HG03060 (cell line): ENCODE measurements around the gene KCNA1.
A peak's percentile ranks its signal among the peaks of the same experiment; 100 is the strongest.

ENCODE experiments used
- ATAC-seq: cut with Tn5 transposase; IDR thresholded peaks from one replicate; pipeline ENCODE4 v1.9.1; 2021; ENCODE audit warnings: low read depth, moderate number of reproducible peaks; ENCODE audit not compliant: unreplicated experiment

The KCNA1 gene

DNA sequence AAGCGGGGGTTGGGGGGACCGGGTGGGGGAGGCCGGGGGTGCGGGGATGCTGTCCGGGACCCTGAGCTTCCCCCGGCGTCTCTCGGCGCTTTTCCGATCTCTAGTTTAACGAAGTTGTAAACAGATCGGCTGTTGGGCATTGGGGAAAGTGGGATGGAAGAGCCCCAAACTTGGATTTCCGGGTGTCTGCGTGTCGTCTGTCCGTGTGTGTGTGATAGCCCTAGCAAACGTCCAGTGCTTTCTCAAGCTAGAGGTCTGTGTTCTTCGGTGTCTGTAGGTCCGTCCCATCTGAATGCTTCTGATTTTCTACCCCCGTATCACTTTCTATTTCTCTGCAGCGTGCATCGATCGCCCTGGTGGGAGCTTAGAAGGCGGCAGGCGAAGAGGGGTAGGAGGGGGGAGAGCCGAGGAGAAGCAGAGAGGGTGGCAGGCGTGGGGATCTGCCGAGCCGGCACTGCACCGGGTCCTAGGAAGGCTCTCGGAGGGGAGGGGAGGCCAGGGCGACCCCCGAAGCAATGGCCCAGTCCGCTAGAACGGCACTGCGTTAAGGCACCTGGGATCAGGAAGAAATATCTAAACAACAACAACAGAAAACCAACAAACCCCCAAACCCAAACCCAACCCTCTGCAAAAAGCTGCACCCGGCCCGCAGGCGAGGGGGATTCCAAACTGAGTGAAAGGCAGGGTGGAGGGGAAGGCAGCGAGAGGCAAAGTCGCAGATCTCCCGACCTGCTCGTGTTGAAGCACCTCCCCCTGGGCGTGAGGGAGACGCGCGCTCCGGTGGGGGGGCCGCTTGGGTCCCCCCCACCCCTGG lies 1.0 kb downstream of the KCNA1 start:
- no peak for ATAC-seq

DNA sequence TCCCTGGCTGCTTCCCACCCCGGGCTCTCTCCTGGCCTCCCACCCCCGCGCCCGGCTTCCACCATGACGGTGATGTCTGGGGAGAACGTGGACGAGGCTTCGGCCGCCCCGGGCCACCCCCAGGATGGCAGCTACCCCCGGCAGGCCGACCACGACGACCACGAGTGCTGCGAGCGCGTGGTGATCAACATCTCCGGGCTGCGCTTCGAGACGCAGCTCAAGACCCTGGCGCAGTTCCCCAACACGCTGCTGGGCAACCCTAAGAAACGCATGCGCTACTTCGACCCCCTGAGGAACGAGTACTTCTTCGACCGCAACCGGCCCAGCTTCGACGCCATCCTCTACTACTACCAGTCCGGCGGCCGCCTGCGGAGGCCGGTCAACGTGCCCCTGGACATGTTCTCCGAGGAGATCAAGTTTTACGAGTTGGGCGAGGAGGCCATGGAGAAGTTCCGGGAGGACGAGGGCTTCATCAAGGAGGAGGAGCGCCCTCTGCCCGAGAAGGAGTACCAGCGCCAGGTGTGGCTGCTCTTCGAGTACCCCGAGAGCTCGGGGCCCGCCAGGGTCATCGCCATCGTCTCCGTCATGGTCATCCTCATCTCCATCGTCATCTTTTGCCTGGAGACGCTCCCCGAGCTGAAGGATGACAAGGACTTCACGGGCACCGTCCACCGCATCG lies 1.8 kb downstream of the KCNA1 start:
- no peak for ATAC-seq

DNA sequence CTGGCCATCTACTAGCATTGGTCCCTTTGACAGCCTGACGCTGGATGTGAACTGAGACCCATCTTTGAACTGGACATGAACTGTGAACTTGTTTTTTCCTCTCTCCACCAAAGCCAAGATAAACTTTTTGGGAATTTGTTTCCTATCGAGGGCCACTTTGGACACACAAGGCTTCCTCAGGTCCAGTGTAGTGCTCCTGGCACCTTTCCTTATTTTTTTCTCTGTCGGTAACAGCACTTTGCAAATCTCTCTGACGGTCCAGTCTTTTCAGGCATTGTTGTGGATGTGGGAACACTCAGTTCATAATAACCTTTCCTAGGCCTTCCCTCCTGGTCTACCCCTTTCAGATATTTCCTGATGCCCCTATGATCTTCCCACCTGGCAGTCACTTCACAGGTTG lies 5.0 kb downstream of the KCNA1 start:
- ATAC-seq = no peak

DNA sequence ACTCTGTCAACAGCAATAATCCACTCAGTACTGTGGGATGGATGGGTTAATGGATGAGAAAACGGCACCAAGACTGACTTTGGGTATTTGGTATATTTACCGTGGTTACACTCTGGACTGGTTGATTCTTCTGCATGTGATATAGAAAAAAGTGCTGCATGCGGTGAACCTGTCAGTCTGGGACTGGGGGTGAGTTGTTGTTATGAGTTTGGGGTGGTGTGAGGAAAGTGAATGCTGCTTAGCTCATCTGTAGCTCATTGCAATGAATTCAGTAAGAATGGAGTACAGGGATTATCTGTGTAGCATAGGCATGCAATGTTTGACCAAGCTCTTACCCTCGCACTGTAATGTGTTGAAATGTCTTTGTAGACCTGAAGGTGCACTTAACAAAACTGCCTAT lies 6.0 kb downstream of the KCNA1 start:
- ATAC-seq = no peak

DNA sequence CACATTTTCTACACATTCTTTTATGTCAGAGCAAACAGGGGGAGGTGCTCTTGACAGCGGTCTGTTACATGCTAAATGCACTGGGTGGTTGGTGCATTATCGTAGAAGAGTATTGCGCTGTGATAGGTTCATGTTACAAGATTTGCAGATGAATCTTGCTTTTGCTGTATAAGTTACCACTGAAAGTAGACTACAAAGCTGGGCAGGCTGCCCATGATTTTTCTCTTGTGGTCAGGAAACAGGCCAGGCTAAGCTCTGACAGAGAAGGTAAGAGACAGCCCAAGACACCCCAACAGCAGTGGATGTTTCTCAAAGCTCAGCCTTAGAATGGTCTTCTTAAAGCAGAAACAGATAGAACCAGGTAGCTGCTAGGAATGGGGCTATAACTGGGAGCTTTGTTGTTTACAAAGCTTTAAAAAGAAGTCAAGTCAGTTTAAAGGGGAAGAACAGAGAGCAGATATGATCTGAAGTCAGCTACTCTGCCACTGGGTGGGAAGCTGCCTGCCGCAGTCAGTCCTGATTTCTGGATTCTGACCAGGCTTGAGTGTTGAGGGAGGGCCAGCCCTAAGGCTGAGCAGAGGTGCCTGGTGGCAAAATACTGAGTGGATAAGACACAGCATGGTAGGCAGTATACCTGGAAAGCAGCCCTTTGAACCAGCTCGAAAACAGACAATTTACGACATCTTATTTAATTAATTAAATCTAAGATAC lies 9.4 kb downstream of the KCNA1 start:
- no peak for ATAC-seq

DNA sequence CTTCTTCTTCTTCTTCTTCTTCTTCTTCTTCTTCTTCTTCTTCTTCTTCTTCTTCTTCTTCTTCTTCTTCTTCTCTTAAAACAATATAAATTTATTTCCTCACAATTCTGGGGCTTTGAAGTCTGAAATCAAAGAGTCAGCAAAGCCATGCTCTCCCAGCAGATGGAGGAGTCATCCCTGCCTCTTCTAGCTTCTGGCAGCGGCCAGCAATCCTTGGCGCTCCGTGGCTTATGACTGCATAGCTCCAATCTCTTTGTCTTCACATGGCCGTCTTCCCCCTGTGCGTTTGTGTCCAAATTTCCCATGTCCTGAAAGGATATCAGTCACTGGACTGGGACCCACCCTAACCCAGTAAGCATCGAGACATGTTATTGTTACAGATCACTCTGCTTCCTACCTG lies 22.9 kb downstream of the KCNA1 start:
- ATAC-seq = no peak

DNA sequence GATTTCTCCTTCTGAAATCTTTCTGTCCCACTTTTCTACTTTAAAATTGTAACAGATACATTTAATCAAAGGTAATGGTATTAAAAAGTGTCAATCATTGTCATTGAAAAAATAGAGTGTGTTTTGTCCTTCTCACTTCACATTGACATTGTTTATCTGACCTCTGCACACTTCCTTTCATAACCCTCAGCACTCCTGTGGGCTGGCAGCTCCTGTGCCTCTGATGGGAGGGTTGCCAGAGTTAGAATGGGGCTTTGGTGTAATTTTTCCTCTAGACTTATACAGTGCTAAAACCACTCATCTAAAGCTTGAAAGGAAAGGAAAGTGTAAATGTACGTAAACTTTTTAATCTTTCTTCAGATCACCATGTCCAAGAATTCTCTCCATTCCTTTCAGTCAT lies 23.7 kb downstream of the KCNA1 start:
- ATAC-seq = no peak

DNA sequence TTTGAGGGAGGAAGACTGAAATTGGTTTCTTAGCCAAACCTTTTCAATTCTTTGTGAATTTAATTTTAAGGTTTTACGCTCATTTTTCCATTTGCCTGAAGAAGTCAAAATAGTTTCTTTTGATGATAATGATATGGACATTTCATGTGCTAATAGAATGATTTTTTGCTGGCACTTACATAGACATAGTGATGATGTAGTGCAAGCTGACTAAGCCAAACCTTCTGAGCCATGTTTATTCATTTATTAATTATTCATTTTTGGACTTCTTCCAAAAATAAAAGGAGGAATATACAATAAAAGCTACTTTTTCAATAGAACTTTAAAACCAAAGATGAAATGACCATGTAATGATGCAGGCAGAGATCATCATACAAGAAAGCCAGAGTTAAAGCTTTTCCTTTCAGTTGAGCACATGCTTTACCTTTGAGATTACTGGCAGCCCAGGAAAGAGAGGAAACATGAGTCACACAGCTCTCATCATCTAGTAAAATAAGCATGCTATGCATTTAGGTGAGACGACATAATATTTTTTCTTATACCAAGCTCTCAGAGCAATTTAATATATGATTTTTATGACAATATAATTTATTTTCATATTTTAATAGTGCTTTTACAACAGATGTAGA lies 24.8 kb downstream of the KCNA1 start:
- ATAC-seq = no peak

DNA sequence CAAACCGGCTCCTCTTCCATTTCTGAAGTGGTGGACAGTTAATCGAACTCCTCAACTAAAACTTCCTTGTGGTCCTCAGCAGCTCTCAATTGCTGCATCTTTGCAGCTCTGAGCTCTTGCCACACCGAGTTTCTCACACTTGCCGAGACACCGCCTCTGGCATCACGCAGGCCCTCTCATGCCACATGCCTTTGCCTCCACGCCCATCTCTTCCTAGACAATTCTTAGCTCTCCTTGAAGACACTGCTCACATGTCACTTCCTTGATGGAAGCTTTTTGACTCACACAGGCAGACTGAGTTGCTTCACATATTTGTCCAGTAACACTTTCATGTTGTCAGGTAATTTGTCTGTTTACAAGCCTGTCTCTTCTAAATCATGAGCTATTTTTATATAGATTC lies 29.2 kb downstream of the KCNA1 start:
- ATAC-seq = no peak

DNA sequence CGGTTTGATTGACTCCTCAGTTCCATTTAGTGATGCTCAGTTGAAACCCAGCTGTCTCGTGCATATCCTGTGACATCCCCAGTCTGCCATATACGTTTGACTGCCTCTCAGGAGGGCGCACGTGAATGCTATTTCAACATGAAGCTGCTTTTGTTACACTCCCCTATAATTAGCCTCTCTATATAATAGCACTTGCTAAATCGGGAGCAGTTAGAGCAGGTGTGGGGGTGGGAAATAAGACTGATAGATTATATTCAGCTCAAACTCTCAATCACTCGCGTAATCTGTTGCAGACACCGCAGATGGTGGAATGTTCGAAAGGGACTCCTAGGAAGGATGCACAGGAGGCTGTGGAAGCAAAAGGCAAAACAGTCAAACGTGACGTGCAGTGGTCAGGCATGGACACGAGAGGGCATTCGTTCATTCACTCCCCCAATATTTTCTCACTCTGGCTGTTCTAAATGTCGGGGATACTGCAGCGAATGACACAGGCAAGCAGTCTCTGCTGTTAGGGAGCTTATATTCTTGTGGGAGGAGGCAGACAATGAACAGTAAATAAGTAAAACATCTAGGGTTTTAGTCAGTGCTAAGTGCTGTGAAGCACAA lies 29.8 kb downstream of the KCNA1 start:
- ATAC-seq = no peak

DNA sequence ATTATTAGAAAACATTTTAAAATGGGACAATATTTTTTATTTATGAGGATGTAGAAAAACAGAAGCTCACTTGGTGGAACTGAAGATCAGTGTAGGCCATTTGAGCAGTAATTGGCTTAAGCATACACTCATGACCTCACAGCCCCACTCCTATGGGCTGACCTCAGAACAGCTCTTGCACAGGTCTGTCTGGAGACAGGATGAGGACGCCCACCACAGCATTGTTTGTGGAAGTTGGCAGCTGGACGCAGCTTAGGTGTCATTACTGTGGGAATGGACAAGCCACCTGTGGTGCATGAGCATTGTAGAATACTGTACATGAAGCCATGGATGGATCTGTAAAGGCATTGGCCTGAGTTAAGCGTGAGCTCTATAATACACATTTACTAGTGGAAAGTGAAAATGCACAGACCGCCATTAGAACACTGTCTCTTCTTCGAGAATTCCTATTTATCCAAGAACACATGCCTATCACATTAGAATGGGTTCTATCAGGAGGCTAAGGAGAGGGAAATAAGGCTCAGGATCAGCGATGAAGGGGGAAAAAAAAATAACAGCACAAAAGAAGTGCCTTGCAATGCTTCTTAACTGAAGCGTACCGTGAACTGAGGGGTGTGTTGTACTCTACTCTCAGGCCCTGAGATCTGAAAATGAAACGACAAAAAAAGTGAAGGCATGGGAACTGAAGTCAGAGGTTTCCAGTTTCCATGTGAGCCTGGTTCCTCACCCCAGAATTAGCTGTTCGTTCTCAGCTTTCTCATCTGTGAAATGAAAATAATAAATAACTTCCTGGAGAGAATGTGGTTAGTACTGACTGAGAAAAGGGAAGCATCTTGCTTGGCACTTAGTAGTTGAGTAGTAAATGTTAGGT lies 33.6 kb downstream of the KCNA1 start:
- ATAC-seq = peak; percentile 70

DNA sequence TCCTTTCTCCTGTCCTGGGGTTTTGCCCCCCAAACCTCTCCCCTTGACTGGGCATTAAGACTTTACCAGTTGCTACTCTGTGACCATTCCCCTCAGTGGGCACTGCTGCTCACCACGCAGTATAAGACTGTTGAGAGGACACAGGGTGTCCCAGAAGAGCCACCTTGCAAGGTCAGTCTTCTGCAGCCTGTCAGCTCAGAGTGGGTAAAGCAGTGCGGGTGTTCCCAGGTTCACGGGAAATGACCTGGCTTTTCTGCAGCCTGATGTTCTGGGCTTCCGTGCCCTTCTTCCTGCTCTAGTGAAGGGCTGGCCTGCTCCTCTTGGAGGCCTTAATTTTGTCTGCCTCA lies 34.2 kb downstream of the KCNA1 start:
- ATAC-seq = no peak

DNA sequence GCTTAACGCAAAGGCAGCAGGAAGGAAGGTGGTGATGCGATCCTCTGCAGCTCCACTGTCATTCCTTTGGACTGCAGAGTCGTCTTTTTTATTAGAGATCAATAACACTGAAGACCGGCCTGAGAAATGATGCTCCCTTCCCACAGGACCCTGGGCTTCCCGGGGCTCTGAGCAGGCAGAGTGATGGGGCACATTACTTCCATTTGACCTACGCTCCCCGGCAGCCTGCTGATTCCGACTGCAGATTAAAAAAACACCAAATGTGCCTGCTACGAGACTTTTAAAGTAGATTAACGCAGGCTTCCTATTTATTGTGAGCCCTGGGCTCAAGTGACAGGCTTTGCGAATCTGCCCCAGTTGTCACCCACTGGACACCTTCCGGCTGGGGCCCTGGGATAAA lies 37.5 kb downstream of the KCNA1 start:
- ATAC-seq = no peak

DNA sequence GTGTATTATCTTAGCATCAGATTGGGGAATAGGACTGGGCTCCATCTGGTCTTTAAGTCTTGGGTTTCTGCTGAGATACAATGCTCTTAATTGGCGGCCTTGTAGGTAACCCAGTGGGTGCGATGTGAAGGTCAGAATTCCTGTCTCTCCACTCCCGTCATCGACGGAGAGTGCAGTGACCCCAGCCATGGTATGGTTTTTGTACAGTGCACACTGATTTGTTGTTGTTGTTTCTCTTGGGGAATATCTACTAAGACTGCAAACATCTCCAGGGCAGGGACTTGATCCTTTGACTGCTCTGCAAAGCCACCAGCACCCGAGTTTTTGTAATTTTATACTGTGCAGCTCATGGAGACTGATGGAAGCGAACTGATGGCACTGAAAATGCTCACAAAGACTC lies 41.4 kb downstream of the KCNA1 start:
- ATAC-seq = no peak

DNA sequence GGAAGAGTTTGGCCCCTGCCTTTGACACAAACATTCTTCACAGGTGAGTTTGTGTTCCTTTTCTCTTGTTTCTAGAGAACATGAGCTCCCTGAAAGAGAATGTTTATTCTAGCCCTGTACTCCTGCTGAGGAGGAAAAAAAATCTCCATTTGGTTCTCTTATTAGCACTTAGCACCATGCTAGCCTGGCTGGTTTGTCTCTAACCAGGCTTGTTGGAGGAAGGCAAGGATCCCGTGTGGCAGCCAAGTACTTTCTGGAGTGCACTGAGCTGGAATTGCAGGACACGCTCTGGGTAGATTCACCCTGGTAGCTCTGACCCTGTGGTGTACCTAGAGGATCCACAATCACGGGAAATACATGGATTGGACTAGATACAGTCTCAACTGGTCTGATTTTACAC lies 41.9 kb downstream of the KCNA1 start:
- no peak for ATAC-seq

DNA sequence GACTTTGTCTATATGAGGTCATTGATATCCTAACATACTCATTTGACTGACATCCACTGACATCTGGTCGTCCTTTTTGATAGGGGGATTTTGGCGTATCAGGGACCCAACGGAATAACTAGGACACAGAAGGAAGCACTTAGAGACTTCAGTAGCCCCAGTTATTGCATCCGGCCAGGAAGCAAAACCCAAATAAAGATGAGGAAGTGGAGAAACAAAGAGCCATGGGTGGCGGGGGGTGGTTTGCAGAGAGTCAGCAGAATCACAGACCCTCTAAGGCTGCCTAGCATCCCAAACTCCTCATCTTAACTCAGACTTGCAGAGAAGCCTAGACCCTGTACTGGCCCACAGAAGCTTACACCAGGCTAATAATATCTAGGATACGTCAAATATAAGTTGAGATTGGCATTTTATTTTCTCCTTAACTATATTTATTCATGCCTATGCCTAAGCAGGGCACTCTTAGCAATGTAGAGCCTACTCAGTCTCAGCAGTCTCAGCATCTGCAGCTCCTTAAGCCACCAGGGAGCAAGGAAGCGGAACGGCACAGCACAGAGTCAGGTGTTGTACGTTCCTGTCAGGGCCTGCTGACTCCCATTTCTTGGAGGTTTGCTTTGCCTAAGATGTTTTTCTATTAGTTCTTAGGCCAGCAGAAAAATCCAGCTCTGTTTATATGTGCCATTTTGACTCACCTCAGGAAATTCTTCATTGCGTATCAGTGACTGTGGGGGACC lies 45.1 kb downstream of the KCNA1 start:
- no peak for ATAC-seq

DNA sequence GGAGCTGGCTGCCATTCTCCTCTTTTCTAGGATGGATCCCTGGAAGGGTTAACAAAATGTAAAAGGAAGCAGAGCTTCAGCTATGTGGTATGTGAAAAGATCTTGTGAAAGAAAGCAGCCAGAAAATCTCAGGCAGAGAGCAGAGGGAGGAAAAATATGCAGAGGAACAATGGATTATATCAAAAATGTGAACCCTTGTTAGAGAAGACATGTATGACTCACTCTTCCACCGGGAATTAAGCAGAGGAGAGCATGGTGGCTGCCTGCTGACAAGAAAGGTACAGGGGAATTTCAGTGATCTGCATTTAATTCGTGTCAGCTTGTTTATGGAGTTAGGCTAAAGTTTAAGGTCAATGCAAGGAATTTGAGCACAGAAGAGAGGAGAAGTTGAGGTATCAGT lies 46.3 kb downstream of the KCNA1 start:
- ATAC-seq = no peak

DNA sequence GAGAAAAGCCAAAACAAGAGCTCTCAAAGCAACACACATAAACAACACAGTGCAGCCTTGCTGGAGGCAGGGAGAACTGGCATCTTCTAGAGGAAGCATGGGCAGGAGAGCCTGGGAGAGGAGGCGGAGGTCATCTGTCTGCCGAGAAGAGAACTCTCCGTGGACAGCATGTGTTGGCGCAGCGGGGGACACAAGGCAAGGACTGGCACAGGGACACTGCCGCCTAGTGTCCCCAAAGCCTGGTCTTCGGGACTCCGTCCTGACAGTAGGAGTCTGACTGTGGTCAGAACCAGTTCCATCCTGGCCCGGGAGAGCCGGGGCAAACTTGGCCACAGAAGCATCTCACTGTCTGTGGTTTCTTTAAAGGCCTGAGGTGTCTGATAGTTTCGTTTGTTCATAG lies 47.3 kb downstream of the KCNA1 start:
- ATAC-seq = no peak

DNA sequence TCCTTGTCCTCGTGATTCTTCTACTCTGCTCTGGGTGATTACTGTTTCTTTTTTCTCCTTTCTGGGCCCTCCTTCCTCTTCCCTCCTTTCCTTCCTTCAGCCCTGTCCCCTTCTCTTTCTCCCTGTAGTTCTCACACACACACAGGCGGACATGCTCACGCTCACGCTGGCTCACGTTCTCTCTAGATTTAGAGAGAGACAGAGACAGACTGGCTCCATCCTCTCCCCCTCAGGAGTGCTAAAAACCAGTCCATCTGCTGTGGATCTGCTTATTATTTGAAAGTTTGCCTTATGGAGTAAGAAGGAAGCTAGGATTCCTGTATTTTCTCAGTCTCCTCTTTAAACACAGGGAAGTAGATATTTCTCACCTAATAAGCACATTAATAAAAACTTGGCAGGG lies 48.1 kb downstream of the KCNA1 start:
- ATAC-seq = no peak
